ENCODE measurements around the gene OCA2.

DNA sequence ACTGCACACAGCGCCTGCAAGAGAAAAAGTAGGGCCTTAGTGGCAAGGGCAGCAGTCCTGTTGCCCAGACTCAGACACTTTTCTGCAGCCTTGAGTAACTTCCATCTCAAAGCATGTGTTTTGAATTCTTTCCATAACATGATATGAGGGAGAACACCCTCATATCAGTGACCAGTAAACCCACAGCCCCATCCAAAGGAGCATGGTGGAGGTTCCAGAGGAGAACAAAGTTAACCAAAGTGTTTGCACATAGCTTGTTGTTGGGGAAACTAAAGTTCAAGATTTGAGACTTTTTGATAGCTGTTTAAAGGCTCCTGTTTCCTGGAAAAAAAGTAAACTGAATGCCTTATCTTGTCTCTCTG, 74.2 kb downstream of the OCA2 start:
- TF ChIP-seq CTCF (IDR thresholded peaks at IDR 0.05): no peak
- TF ChIP-seq EP300 (IDR thresholded peaks at IDR 0.05): no peak
- no peak for TF ChIP-seq POLR2A (IDR thresholded peaks at IDR 0.05)
- no peak for TF ChIP-seq POLR2AphosphoS5 (IDR thresholded peaks at IDR 0.05)
